Cardiac septum (tissue), 1 donor: ENCODE data around the gene IL17REL. TPM values are rescaled to one million over a fixed set of nuclear protein-coding genes. Genes with fewer than 3 reads are reported as not detected.

ENCODE experiments used
- DNase-seq: peaks from one replicate; pipeline ENCODE4 v3.0.0-alpha.2; 2020; ENCODE audit warnings: low spot score
- intact Hi-C: fragments of 100-400 bp; cut with DNase I; formaldehyde crosslinking; loops from one replicate; pipeline ENCODE4 v1.14.0; 2022
- total RNA-seq: library from RNA; stranded (reverse); fragmentation: NEBNext Ultra II Directional; extraction: Animal tissue kit (Norgen Biotek cat#: 25700); gene quantifications from one replicate; pipeline ENCODE4 v1.2.1, GENCODE V29; 2021
- donor health status: DM: no; HTN: no; CAD: no.

Gene IL17REL
- total RNA-seq, 1 donor from 2014 or later: not detected

GRCh38 chr22:49963647-49964026 lies 48.9 kb downstream of the IL17REL start:
- peak; percentile 22 for DNase-seq
- intact Hi-C loops: loop anchor here (10.0 kb wide), 1 partner anchor 241 kb away; the partner anchor contains the start of gene SELENOO

GRCh38 chr22:49962751-49963646 lies 49.6 kb downstream of the IL17REL start:
- peak; percentile 76 for DNase-seq
- intact Hi-C loops: loop anchor here (10.0 kb wide), 1 partner anchor 242 kb away; the partner anchor contains the start of gene SELENOO

- DNase-seq: peak; percentile 95
- intact Hi-C loops: loop anchor here (10.0 kb wide), 1 partner anchor 243 kb away; the partner anchor contains the start of gene SELENOO
Observed at GRCh38 chr22:49962012-49962750, 50.4 kb downstream of the IL17REL start.

GRCh38 chr22:49961601-49962011 lies 51.0 kb downstream of the IL17REL start:
- DNase-seq: peak; percentile 80
- intact Hi-C loops: loop anchor here (2.0 to 10.0 kb wide), 2 partner anchors 25 to 243 kb away; partner anchors contain the start of gene SELENOO

GRCh38 chr22:49961005-49961600 lies 51.5 kb downstream of the IL17REL start:
- DNase-seq: peak; percentile 77
- intact Hi-C loops: loop anchor here (2.0 to 10.0 kb wide), 2 partner anchors 24 to 244 kb away; partner anchors contain the start of gene SELENOO

- intact Hi-C loops: loop anchor here (2.0 to 10.0 kb wide), 2 partner anchors 24 to 244 kb away; partner anchors contain the start of gene SELENOO
- DNase-seq: peak; percentile 97
Observed at GRCh38 chr22:49960159-49961004, 52.2 kb downstream of the IL17REL start, which contains the start of gene PIM3. TSS of gene PIM3 (plus strand) at chr22:49960772. CDS start at chr22:49960948, 176 bp downstream.

GRCh38 chr22:49959782-49960158 lies 52.8 kb downstream of the IL17REL start:
- DNase-seq: peak; percentile 79
- intact Hi-C loops: loop anchor here (2.0 to 10.0 kb wide), 2 partner anchors 23 to 245 kb away; partner anchors contain the start of gene SELENOO

GRCh38 chr22:49958931-49959781 lies 53.4 kb downstream of the IL17REL start:
- intact Hi-C loops: no loop called here

GRCh38 chr22:49958366-49958921 lies 54.1 kb downstream of the IL17REL start:
- intact Hi-C loops: no loop called here
- no peak for DNase-seq

More at GRCh38 chr22:49958931-49959781, 53.4 kb downstream of the IL17REL start:
- no peak for DNase-seq

GRCh38 chr22:49957826-49958365 lies 54.7 kb downstream of the IL17REL start:
- intact Hi-C loops: no loop called here
- DNase-seq: no peak

GRCh38 chr22:49956914-49957825 lies 55.4 kb downstream of the IL17REL start:
- no peak for DNase-seq
- intact Hi-C loops: no loop called here

GRCh38 chr22:49956418-49956770 lies 56.2 kb downstream of the IL17REL start:
- DNase-seq: no peak
- intact Hi-C loops: no loop called here

- DNase-seq: no peak
- intact Hi-C loops: no loop called here
Observed at GRCh38 chr22:49955581-49956417, 56.8 kb downstream of the IL17REL start.

- DNase-seq: no peak
Observed at GRCh38 chr22:49954991-49955580, 57.5 kb downstream of the IL17REL start.

GRCh38 chr22:49954354-49954753 lies 58.2 kb downstream of the IL17REL start:
- intact Hi-C loops: no loop called here

More at GRCh38 chr22:49954991-49955580, 57.5 kb downstream of the IL17REL start:
- intact Hi-C loops: no loop called here

More at GRCh38 chr22:49954354-49954753, 58.2 kb downstream of the IL17REL start:
- DNase-seq: no peak
